Measurements from ENCODE around the gene PDLIM1.
"Not testable (repeated sequence)": the region's sequence is repeated elsewhere in the genome, so short reads cannot be mapped to it uniquely, and the experiment has no call there.

PDLIM1 gene

GRCh38 chr10:95242581-95243317, 48.1 kb downstream of the PDLIM1 start:
- Histone ChIP-seq H3F3A (ENCODE audit: low read depth) (no peaks in the 10 kb centered on the region), H3K4me3 (ENCODE audit: low read length, poor library complexity, severe bottlenecking) (no peak overlapping the region), H3K9ac (ENCODE audit: low read depth, low read length, poor library complexity, severe bottlenecking) (no peak overlapping the region), H3K9me2 (replicated peaks; ENCODE audit: low read depth, low read length) (no peaks in the 10 kb centered on the region), H4K20me1 (ENCODE audit: insufficient read depth, low read length, poor library complexity, severe bottlenecking) (no peaks in the 10 kb centered on the region), H3K9me3 (ENCODE audit: insufficient read depth, low read depth, low read length) (no peaks in the 10 kb centered on the region), H3K79me2 (ENCODE audit: insufficient read depth, low read length) (no peaks in the 10 kb centered on the region), H2AFZ (ENCODE audit: low read length) (no peak overlapping the region), H3K36me3 (ENCODE audit: insufficient read depth, low read length) (no peaks in the 10 kb centered on the region), H3K4me1 (ENCODE audit: insufficient read depth, low read length, poor library complexity, severe bottlenecking) (peaks cover 12% of the 10 kb centered on the region), H3K4me2 (ENCODE audit: low read depth, low read length, poor library complexity, severe bottlenecking) (no peak overlapping the region), H3K27me3 (ENCODE audit: insufficient read depth, low read length, poor library complexity, severe bottlenecking) (no peaks in the 10 kb centered on the region)
- TF ChIP-seq CTCF (conservative IDR thresholded peaks at IDR 0.05; ENCODE audit: low read length): peak; percentile 78
- no peak for TF ChIP-seq EZH2phosphoT487 (IDR thresholded peaks at IDR 0.05; ENCODE audit: borderline replicate concordance)

GRCh38 chr10:95241533-95241932, 49.3 kb downstream of the PDLIM1 start:
- Histone ChIP-seq H3K4me1 (ENCODE audit: insufficient read depth, low read length, poor library complexity, severe bottlenecking) (no peaks in the 10 kb centered on the region), H3K9me3 (ENCODE audit: insufficient read depth, low read depth, low read length) (no peaks in the 10 kb centered on the region), H3K27me3 (ENCODE audit: insufficient read depth, low read length, poor library complexity, severe bottlenecking) (no peaks in the 10 kb centered on the region), H3K9ac (ENCODE audit: low read depth, low read length, poor library complexity, severe bottlenecking) (no peak overlapping the region), H3K79me2 (ENCODE audit: insufficient read depth, low read length) (no peaks in the 10 kb centered on the region), H3K36me3 (ENCODE audit: insufficient read depth, low read length) (no peaks in the 10 kb centered on the region), H3K9me2 (replicated peaks; ENCODE audit: low read depth, low read length) (no peaks in the 10 kb centered on the region), H3K4me2 (ENCODE audit: low read depth, low read length, poor library complexity, severe bottlenecking) (no peak overlapping the region), H3F3A (ENCODE audit: low read depth) (no peaks in the 10 kb centered on the region), H2AFZ (ENCODE audit: low read length) (no peak overlapping the region), H3K4me3 (ENCODE audit: low read length, poor library complexity, severe bottlenecking) (no peak overlapping the region), H4K20me1 (ENCODE audit: insufficient read depth, low read length, poor library complexity, severe bottlenecking) (no peaks in the 10 kb centered on the region)
- TF ChIP-seq CTCF (conservative IDR thresholded peaks at IDR 0.05; ENCODE audit: low read length): no peak
- no peak for TF ChIP-seq EZH2phosphoT487 (IDR thresholded peaks at IDR 0.05; ENCODE audit: borderline replicate concordance)

- Histone ChIP-seq H3K9me2 (replicated peaks; ENCODE audit: low read depth, low read length) (no peaks in the 10 kb centered on the region), H3K79me2 (ENCODE audit: insufficient read depth, low read length) (no peaks in the 10 kb centered on the region), H4K20me1 (ENCODE audit: insufficient read depth, low read length, poor library complexity, severe bottlenecking) (no peaks in the 10 kb centered on the region), H2AFZ (ENCODE audit: low read length) (no peak overlapping the region), H3K36me3 (ENCODE audit: insufficient read depth, low read length) (no peaks in the 10 kb centered on the region), H3K9ac (ENCODE audit: low read depth, low read length, poor library complexity, severe bottlenecking) (no peak overlapping the region), H3F3A (ENCODE audit: low read depth) (no peaks in the 10 kb centered on the region), H3K27me3 (ENCODE audit: insufficient read depth, low read length, poor library complexity, severe bottlenecking) (no peaks in the 10 kb centered on the region), H3K4me1 (ENCODE audit: insufficient read depth, low read length, poor library complexity, severe bottlenecking) (no peaks in the 10 kb centered on the region), H3K4me2 (ENCODE audit: low read depth, low read length, poor library complexity, severe bottlenecking) (no peak overlapping the region), H3K9me3 (ENCODE audit: insufficient read depth, low read depth, low read length) (no peaks in the 10 kb centered on the region), H3K4me3 (ENCODE audit: low read length, poor library complexity, severe bottlenecking) (no peak overlapping the region)
- TF ChIP-seq EZH2phosphoT487 (IDR thresholded peaks at IDR 0.05; ENCODE audit: borderline replicate concordance): no peak
- TF ChIP-seq CTCF (conservative IDR thresholded peaks at IDR 0.05; ENCODE audit: low read length): no peak
These were observed 50.0 kb downstream of the PDLIM1 start for GRCh38 chr10:95240811-95241210.

- not testable (repeated sequence) for H3F3A ChIP-seq (ENCODE audit: low read depth); H2AFZ ChIP-seq (ENCODE audit: low read length); H3K9ac ChIP-seq (ENCODE audit: low read depth, low read length, poor library complexity, severe bottlenecking); H3K9me2 ChIP-seq (replicated peaks; ENCODE audit: low read depth, low read length); H3K79me2 ChIP-seq (ENCODE audit: insufficient read depth, low read length); H3K9me3 ChIP-seq (ENCODE audit: insufficient read depth, low read depth, low read length); H4K20me1 ChIP-seq (ENCODE audit: insufficient read depth, low read length, poor library complexity, severe bottlenecking); H3K36me3 ChIP-seq (ENCODE audit: insufficient read depth, low read length); H3K4me1 ChIP-seq (ENCODE audit: insufficient read depth, low read length, poor library complexity, severe bottlenecking); H3K4me3 ChIP-seq (ENCODE audit: low read length, poor library complexity, severe bottlenecking); H3K27me3 ChIP-seq (ENCODE audit: insufficient read depth, low read length, poor library complexity, severe bottlenecking); H3K4me2 ChIP-seq (ENCODE audit: low read depth, low read length, poor library complexity, severe bottlenecking)
These were observed 50.7 kb downstream of the PDLIM1 start for GRCh38 chr10:95240096-95240495.
